ENCODE results near the gene ANO6. TPM values are rescaled to one million over a fixed set of nuclear protein-coding genes. Genes with fewer than 3 reads are reported as not detected.

The ANO6 gene
- total and polyA plus RNA-seq, 4 donors: 8.7 to 102 (median 40.5) TPM

- Histone ChIP-seq H3K27ac (ENCODE audit: low read depth in 1 of 2, low read length in 1 of 2) (no peak overlapping the region), H3K27me3 (ENCODE audit: control insufficient read depth in 3 of 3, insufficient read depth in 3 of 3, low read length in 2 of 3) (no peaks in the 10 kb centered on the region), H3K9me3 (ENCODE audit: control insufficient read depth in 4 of 4, insufficient read depth in 3 of 4, low read length in 3 of 4) (no peaks in the 10 kb centered on the region), H3K9ac (ENCODE audit: insufficient read depth in 1 of 2, low read length in 2 of 2) (no peak overlapping the region), H3K4me1 (ENCODE audit: control insufficient read depth in 5 of 5, insufficient read depth in 5 of 5, low read length in 5 of 5) (no peaks in the 10 kb centered on the region), H3K36me3 (ENCODE audit: control insufficient read depth in 4 of 4, insufficient read depth in 4 of 4, low read length in 4 of 4) (peaks cover 15 to 26% (median 20%) of the 10 kb centered on the region in 4 donors), H3K4me3 (no peak overlapping the region)
- no peak for TF ChIP-seq CTCF (IDR thresholded peaks at IDR 0.05; ENCODE audit: control extremely low read depth, extremely low read depth)
- no peak for DNase-seq
- ATAC-seq (ENCODE audit: insufficient read depth, low FRiP score): no peak
- 96 to 98% methylated on average over 1 of the region's 1 CpG for WGBS, 2 donors
These were observed 208.0 kb downstream of the ANO6 start for GRCh38 chr12:45423931-45424330.

- no peaks in the 10 kb centered on the region for H3K27me3 ChIP-seq (ENCODE audit: control insufficient read depth in 3 of 3, insufficient read depth in 3 of 3, low read length in 2 of 3)
- no peak overlapping the region for H3K4me3 ChIP-seq
- H3K9me3 ChIP-seq (ENCODE audit: control insufficient read depth in 4 of 4, insufficient read depth in 3 of 4, low read length in 3 of 4): no peaks in the 10 kb centered on the region
- H3K36me3 ChIP-seq (ENCODE audit: control insufficient read depth in 4 of 4, insufficient read depth in 4 of 4, low read length in 4 of 4): peaks cover 17 to 30% (median 22%) of the 10 kb centered on the region in 4 donors
- H3K27ac ChIP-seq (ENCODE audit: low read depth in 1 of 2, low read length in 1 of 2): no peak overlapping the region
- ATAC-seq (ENCODE audit: insufficient read depth, low FRiP score) (no peak), DNase-seq (no peak)
- H3K4me1 ChIP-seq (ENCODE audit: control insufficient read depth in 5 of 5, insufficient read depth in 5 of 5, low read length in 5 of 5): no peaks in the 10 kb centered on the region
- WGBS, 2 donors: 89 to 97% methylated on average over 4 of the region's 4 CpGs
- no peak for TF ChIP-seq CTCF (IDR thresholded peaks at IDR 0.05; ENCODE audit: control extremely low read depth, extremely low read depth)
- no peak overlapping the region for H3K9ac ChIP-seq (ENCODE audit: insufficient read depth in 1 of 2, low read length in 2 of 2)
These were observed 209.5 kb downstream of the ANO6 start for GRCh38 chr12:45425426-45425825.

GRCh38 chr12:45426294-45426693, 210.4 kb downstream of the ANO6 start:
- H3K27me3 ChIP-seq (ENCODE audit: control insufficient read depth in 3 of 3, insufficient read depth in 3 of 3, low read length in 2 of 3): no peaks in the 10 kb centered on the region
- H3K27ac ChIP-seq (ENCODE audit: low read depth in 1 of 2, low read length in 1 of 2): no peak overlapping the region
- ATAC-seq (ENCODE audit: insufficient read depth, low FRiP score) (no peak), DNase-seq (no peak)
- H3K4me1 ChIP-seq (ENCODE audit: control insufficient read depth in 5 of 5, insufficient read depth in 5 of 5, low read length in 5 of 5): no peaks in the 10 kb centered on the region
- no peak for TF ChIP-seq CTCF (IDR thresholded peaks at IDR 0.05; ENCODE audit: control extremely low read depth, extremely low read depth)
- no peaks in the 10 kb centered on the region for H3K9me3 ChIP-seq (ENCODE audit: control insufficient read depth in 4 of 4, insufficient read depth in 3 of 4, low read length in 3 of 4)
- no peak overlapping the region for H3K4me3 ChIP-seq
- no peak overlapping the region for H3K9ac ChIP-seq (ENCODE audit: insufficient read depth in 1 of 2, low read length in 2 of 2)
- 81 to 89% methylated on average over 4 of the region's 4 CpGs for WGBS, 2 donors
- peaks cover 17 to 29% (median 25%) of the 10 kb centered on the region in 4 donors for H3K36me3 ChIP-seq (ENCODE audit: control insufficient read depth in 4 of 4, insufficient read depth in 4 of 4, low read length in 4 of 4)

GRCh38 chr12:45427042-45427441, 211.1 kb downstream of the ANO6 start:
- WGBS, 2 donors: 97 to 98% methylated on average over 4 of the region's 4 CpGs

More at GRCh38 chr12:45427042-45427441, 211.1 kb downstream of the ANO6 start:
- no peak for TF ChIP-seq CTCF (IDR thresholded peaks at IDR 0.05; ENCODE audit: control extremely low read depth, extremely low read depth)
- no peak for DNase-seq
- Histone ChIP-seq H3K4me3 (no peak overlapping the region), H3K27ac (ENCODE audit: low read depth in 1 of 2, low read length in 1 of 2) (no peak overlapping the region), H3K36me3 (ENCODE audit: control insufficient read depth in 4 of 4, insufficient read depth in 4 of 4, low read length in 4 of 4) (peaks cover 17 to 27% (median 23%) of the 10 kb centered on the region in 4 donors), H3K9ac (ENCODE audit: insufficient read depth in 1 of 2, low read length in 2 of 2) (no peak overlapping the region), H3K27me3 (ENCODE audit: control insufficient read depth in 3 of 3, insufficient read depth in 3 of 3, low read length in 2 of 3) (no peaks in the 10 kb centered on the region), H3K4me1 (ENCODE audit: control insufficient read depth in 5 of 5, insufficient read depth in 5 of 5, low read length in 5 of 5) (no peaks in the 10 kb centered on the region), H3K9me3 (ENCODE audit: control insufficient read depth in 4 of 4, insufficient read depth in 3 of 4, low read length in 3 of 4) (no peaks in the 10 kb centered on the region)
- ATAC-seq (ENCODE audit: insufficient read depth, low FRiP score): no peak
